H9 (cell line): ENCODE data around the gene ETFRF1. TPM values are rescaled to one million over a fixed set of nuclear protein-coding genes. Genes with fewer than 3 reads are reported as not detected.

Experiments
- DNase-seq: peaks from one replicate; pipeline ENCODE4 v3.0.0-alpha.2; 2017
- H2AFZ ChIP-seq: one replicate; pipeline ENCODE4 v1.6.1; 2013; ENCODE audit warnings: mild to moderate bottlenecking, low read length, control low read depth, moderate library complexity
- H2AK5ac ChIP-seq: 2 replicates; pipeline ENCODE4 v1.6.1; 2013; ENCODE audit warnings: low read length, control low read depth, mixed read lengths; ENCODE audit not compliant: insufficient read length
- H2BK120ac ChIP-seq: one replicate; pipeline ENCODE4 v1.6.1; 2013; ENCODE audit warnings: low read depth, mild to moderate bottlenecking, low read length, control low read depth, inconsistent platforms; ENCODE audit not compliant: poor library complexity, severe bottlenecking
- H2BK12ac ChIP-seq: 2 replicates; pipeline ENCODE4 v1.6.1; 2013; ENCODE audit warnings: low read length, control low read depth, mixed read lengths, low read depth; ENCODE audit not compliant: insufficient read length
- H2BK15ac ChIP-seq: 2 replicates; pipeline ENCODE4 v1.6.1; 2013; ENCODE audit warnings: low read depth, low read length, control low read depth
- H2BK20ac ChIP-seq: one replicate; pipeline ENCODE4 v1.6.1; 2013; ENCODE audit warnings: low read depth, mild to moderate bottlenecking, low read length, control low read depth, inconsistent platforms; ENCODE audit not compliant: poor library complexity, severe bottlenecking
- H2BK5ac ChIP-seq: 2 replicates; pipeline ENCODE4 v1.6.1; 2013; ENCODE audit warnings: low read length, control low read depth, mixed read lengths; ENCODE audit not compliant: insufficient read length
- H3K14ac ChIP-seq: 2 replicates; pipeline ENCODE4 v1.6.1; 2013; ENCODE audit warnings: low read length, control low read depth; ENCODE audit not compliant: insufficient read depth
- H3K18ac ChIP-seq: 2 replicates; pipeline ENCODE4 v1.6.1; 2013; ENCODE audit warnings: low read depth, mild to moderate bottlenecking, mixed read lengths, low read length, control low read depth; ENCODE audit not compliant: insufficient read length
- H3K23ac ChIP-seq: 2 replicates; pipeline ENCODE4 v1.6.1; 2013; ENCODE audit warnings: low read length, control low read depth, mixed read lengths, low read depth; ENCODE audit not compliant: insufficient read length
- H3K23me2 ChIP-seq: 2 replicates; pipeline ENCODE4 v1.6.1; 2013; ENCODE audit warnings: low read depth, mild to moderate bottlenecking, mixed read lengths, low read length, control low read depth; ENCODE audit not compliant: insufficient read length, poor library complexity, severe bottlenecking
- H3K27ac ChIP-seq: 2 replicates; pipeline ENCODE4 v1.5.1; 2013; ENCODE audit warnings: low read length, control low read depth, mixed read lengths, low read depth; ENCODE audit not compliant: insufficient read length
- H3K27me3 ChIP-seq: 2 replicates; pipeline ENCODE4 v1.6.1; 2013; ENCODE audit warnings: low read length, control low read depth, inconsistent platforms; ENCODE audit not compliant: insufficient read depth
- H3K4ac ChIP-seq: 2 replicates; pipeline ENCODE4 v1.6.1; 2013; ENCODE audit warnings: low read depth, mild to moderate bottlenecking, control low read depth, inconsistent platforms, low read length, moderate library complexity
- H3K4me1 ChIP-seq: 2 replicates; pipeline ENCODE4 v1.6.1; 2013; ENCODE audit warnings: low read length, control low read depth, inconsistent platforms; ENCODE audit not compliant: insufficient read depth
- H3K4me2 ChIP-seq: 2 replicates; pipeline ENCODE4 v1.6.1; 2013; ENCODE audit warnings: low read length, control low read depth, mixed read lengths; ENCODE audit not compliant: insufficient read length, insufficient read depth
- H3K56ac ChIP-seq: 2 replicates; pipeline ENCODE4 v1.6.1; 2013; ENCODE audit warnings: low read depth, mild to moderate bottlenecking, mixed read lengths, low read length, control low read depth; ENCODE audit not compliant: insufficient read length
- H3K79me1 ChIP-seq: 2 replicates; pipeline ENCODE4 v1.6.1; 2013; ENCODE audit warnings: low read depth, mild to moderate bottlenecking, moderate library complexity, low read length, control low read depth, inconsistent platforms; ENCODE audit not compliant: insufficient read depth, poor library complexity, severe bottlenecking
- H3K79me2 ChIP-seq: 2 replicates; pipeline ENCODE4 v1.6.1; 2013; ENCODE audit warnings: low read length, control low read depth, inconsistent platforms; ENCODE audit not compliant: insufficient read depth
- H3K9ac ChIP-seq: 2 replicates; pipeline ENCODE4 v1.6.1; 2013; ENCODE audit warnings: low read length, control low read depth, mixed read lengths; ENCODE audit not compliant: insufficient read length; ENCODE audit errors: extremely low read depth
- H3K9me3 ChIP-seq: one replicate; pipeline ENCODE4 v1.6.1; 2013; ENCODE audit warnings: low read depth, low read length, inconsistent platforms; ENCODE audit not compliant: control insufficient read depth
- H3T11ph ChIP-seq: one replicate; pipeline ENCODE4 v1.6.1; 2013; ENCODE audit warnings: mild to moderate bottlenecking, low read length, control low read depth, inconsistent platforms
- H4K20me1 ChIP-seq: one replicate; pipeline ENCODE4 v1.6.1; 2013; ENCODE audit not compliant: control insufficient read depth, insufficient read length, insufficient read depth
- H4K5ac ChIP-seq: 2 replicates; pipeline ENCODE4 v1.6.1; 2013; ENCODE audit warnings: low read depth, mild to moderate bottlenecking, mixed read lengths, low read length, control low read depth; ENCODE audit not compliant: insufficient read length
- H4K8ac ChIP-seq: replicated peaks from 2 replicates; pipeline ENCODE4 v1.6.1; 2013; ENCODE audit warnings: low read length, control low read depth, mixed read lengths, low read depth; ENCODE audit not compliant: insufficient read length
- H4K91ac ChIP-seq: 2 replicates; pipeline ENCODE4 v1.6.1; 2013; ENCODE audit warnings: low read depth, mild to moderate bottlenecking, moderate library complexity, mixed read lengths, low read length, control low read depth; ENCODE audit not compliant: insufficient read length
- H3K27ac Mint-ChIP-seq, 3 experiments: 2 replicates in 2 of 3; 3 replicates in 1 of 3; pipeline ENCODE4 v1.8.0; 2020 to 2021; ENCODE audit warnings: mixed read lengths in 3 of 3, mild to moderate bottlenecking in 1 of 3, moderate library complexity in 1 of 3
- H3K27me3 Mint-ChIP-seq: 2 replicates; pipeline ENCODE4 v1.8.0; 2021; ENCODE audit warnings: low read depth, mild to moderate bottlenecking, moderate library complexity, mixed read lengths
- H3K36me3 Mint-ChIP-seq, 3 experiments: 2 replicates in 2 of 3; 3 replicates in 1 of 3; pipeline ENCODE4 v1.8.0; 2020 to 2021; ENCODE audit warnings: low read depth in 3 of 3, mixed read lengths in 3 of 3; ENCODE audit not compliant: insufficient read depth in 1 of 3
- H3K4me1 Mint-ChIP-seq, 2 experiments: 2 replicates each; pipeline ENCODE4 v1.8.0; 2020; ENCODE audit warnings: mixed read lengths in 2 of 2
- H3K4me3 Mint-ChIP-seq, 2 experiments: 2 replicates in 1 of 2; 3 replicates in 1 of 2; pipeline ENCODE4 v1.8.0; 2020 to 2021; ENCODE audit warnings: mild to moderate bottlenecking in 2 of 2, mixed read lengths in 2 of 2, moderate library complexity in 1 of 2
- H3K9me3 Mint-ChIP-seq, 2 experiments: 2 replicates in 1 of 2; 3 replicates in 1 of 2; pipeline ENCODE4 v1.8.0; 2020; ENCODE audit warnings: mild to moderate bottlenecking in 2 of 2, mixed read lengths in 2 of 2, moderate library complexity in 1 of 2
- WGBS: extraction: QIAGEN DNeasy Blood & Tissue Kit; methylation state at CpG from one replicate; pipeline ENCODE4 v1.1.7; 2013; ENCODE audit warnings: missing lambda C conversion rate, low lambda C conversion rate, mixed read lengths; ENCODE audit not compliant: insufficient read length; ENCODE audit errors: extremely low coverage; 5-methylcytosine and 5-hydroxymethylcytosine counted together
- total RNA-seq: library from RNA; stranded (reverse); gene quantifications from 2 replicates; pipeline ENCODE4 v1.2.1, GENCODE V29; 2021
- TF ChIP-seq, protein P1 (sequence below): fragments of 200-600 bp; sonication (generic); conservative IDR thresholded peaks from 3 replicates; pipeline ENCODE4 v1.8.0; 2021; ENCODE audit warnings: antibody characterized with exemption, mild to moderate bottlenecking

ETFRF1 gene
- total RNA-seq, 1 experiment from 2014 or later = 7.6 TPM

DNA sequence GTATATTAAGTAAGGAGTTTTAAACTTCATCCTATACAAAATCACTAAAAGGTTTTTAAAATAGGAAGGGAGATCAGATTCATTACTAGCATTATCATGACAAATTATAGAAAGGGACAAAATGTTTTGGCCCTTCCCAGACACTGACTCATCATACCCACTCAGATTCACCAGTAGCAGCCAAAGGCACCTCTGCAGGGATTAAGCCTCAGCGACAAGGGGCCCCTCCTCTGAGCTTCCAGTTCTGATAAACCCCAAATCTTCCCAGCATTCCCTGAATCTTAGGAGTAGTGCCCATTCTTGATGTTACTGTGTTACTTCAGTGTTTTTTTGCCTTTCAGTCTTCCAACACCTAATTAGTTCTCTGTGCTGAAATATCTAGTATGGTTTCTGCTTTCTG lies 41.2 kb downstream of the ETFRF1 start:
- Histone ChIP-seq H4K20me1 (no peaks in the 10 kb centered on the region), H3K79me2 (peaks cover 3% of the 10 kb centered on the region; the same call in 1 of the 2 replicates), H3K18ac (no peak overlapping the region), H2AFZ (no peak overlapping the region), H2BK5ac (no peak overlapping the region), H3K23ac (no peak overlapping the region), H2BK120ac (no peak overlapping the region), H3T11ph (no peak overlapping the region), H2AK5ac (no peak overlapping the region), H4K91ac (no peak overlapping the region), H3K14ac (no peak overlapping the region), H4K8ac (no peak overlapping the region), H4K5ac (no peak overlapping the region), H3K9me3 (no peaks in the 10 kb centered on the region), H3K27ac (no peak overlapping the region), H3K27me3 (no peaks in the 10 kb centered on the region), H3K79me1 (no peaks in the 10 kb centered on the region), H3K4ac (no peak overlapping the region), H2BK15ac (no peak overlapping the region), H3K4me2 (no peak overlapping the region), H3K23me2 (no peaks in the 10 kb centered on the region), H3K9ac (no peak overlapping the region), H3K4me1 (no peaks in the 10 kb centered on the region), H3K56ac (no peak overlapping the region), H2BK20ac (no peak overlapping the region), H2BK12ac (no peak overlapping the region)
- no peak overlapping the region for H3K4me3 Mint-ChIP-seq
- WGBS = no CpG with 5 or more reads among the region's 1 CpG
- H3K27ac Mint-ChIP-seq = peak overlapping the region in 1 of 3 experiments; percentile 22; a peak in 1 of 7 replicates
- TF ChIP-seq, protein P1, sequence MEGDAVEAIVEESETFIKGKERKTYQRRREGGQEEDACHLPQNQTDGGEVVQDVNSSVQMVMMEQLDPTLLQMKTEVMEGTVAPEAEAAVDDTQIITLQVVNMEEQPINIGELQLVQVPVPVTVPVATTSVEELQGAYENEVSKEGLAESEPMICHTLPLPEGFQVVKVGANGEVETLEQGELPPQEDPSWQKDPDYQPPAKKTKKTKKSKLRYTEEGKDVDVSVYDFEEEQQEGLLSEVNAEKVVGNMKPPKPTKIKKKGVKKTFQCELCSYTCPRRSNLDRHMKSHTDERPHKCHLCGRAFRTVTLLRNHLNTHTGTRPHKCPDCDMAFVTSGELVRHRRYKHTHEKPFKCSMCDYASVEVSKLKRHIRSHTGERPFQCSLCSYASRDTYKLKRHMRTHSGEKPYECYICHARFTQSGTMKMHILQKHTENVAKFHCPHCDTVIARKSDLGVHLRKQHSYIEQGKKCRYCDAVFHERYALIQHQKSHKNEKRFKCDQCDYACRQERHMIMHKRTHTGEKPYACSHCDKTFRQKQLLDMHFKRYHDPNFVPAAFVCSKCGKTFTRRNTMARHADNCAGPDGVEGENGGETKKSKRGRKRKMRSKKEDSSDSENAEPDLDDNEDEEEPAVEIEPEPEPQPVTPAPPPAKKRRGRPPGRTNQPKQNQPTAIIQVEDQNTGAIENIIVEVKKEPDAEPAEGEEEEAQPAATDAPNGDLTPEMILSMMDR = no peak
- H3K36me3 Mint-ChIP-seq = peaks cover 12 to 50% (median 20%) of the 10 kb centered on the region in 3 experiments; a peak in 6 of 7 replicates
- DNase-seq = no peak
- no peaks in the 10 kb centered on the region for H3K9me3 Mint-ChIP-seq
- H3K4me1 Mint-ChIP-seq = no peaks in the 10 kb centered on the region; a peak in 1 of 4 replicates
- no peaks in the 10 kb centered on the region for H3K27me3 Mint-ChIP-seq
